ENCODE data around the gene CHTF18. TPM values are rescaled to one million over a fixed set of nuclear protein-coding genes. Genes with fewer than 3 reads are reported as not detected.

The CHTF18 gene
- total RNA-seq, 4 donors from 2014 or later: 5.0 to 17.8 (median 7.3) TPM

GRCh38 chr16:799948-800833 is 11.8 kb downstream of the CHTF18 start, which contains the start of gene GNG13:
Gene GNG13, minus strand, starts transcription at chr16:800734. Its CDS starts 1,657 bp downstream, at chr16:799077.
- Histone ChIP-seq H3K27ac (no peak within 1 kb of the TSS), H3K36me3 (no peaks in the 10 kb centered on the region), H3K9me3 (no peaks in the 10 kb centered on the region), H3K4me3 (no peak within 1 kb of the TSS), H3K4me1 (peaks cover 0 to 20% (median 0%) of the 10 kb centered on the region in 3 donors), H3K27me3 (peaks cover 10 to 90% (median 23%) of the 10 kb centered on the region in 4 donors)
- TF ChIP-seq POLR2A (IDR thresholded peaks at IDR 0.05) (no peak), CTCF (IDR thresholded peaks at IDR 0.05) (no peak)
- intact Hi-C loops (cut with DNase I): no loop called here
- DNase-seq: no peak
- 2% methylated on average over 7 of the region's 57 CpGs; no CpG with 5 or more reads in 1 of the 2 donors for WGBS, 2 donors

GRCh38 chr16:800834-801511 is 12.6 kb downstream of the CHTF18 start:
- no peak for TF ChIP-seq CTCF (IDR thresholded peaks at IDR 0.05)
- no peak for TF ChIP-seq POLR2A (IDR thresholded peaks at IDR 0.05)
- DNase-seq: no peak
- Histone ChIP-seq H3K4me3 (no peak overlapping the region), H3K9me3 (no peaks in the 10 kb centered on the region), H3K27me3 (peaks cover 10 to 94% (median 23%) of the 10 kb centered on the region in 4 donors), H3K36me3 (no peaks in the 10 kb centered on the region), H3K4me1 (peaks cover 0 to 16% (median 0%) of the 10 kb centered on the region in 3 donors), H3K27ac (no peak overlapping the region)
- no CpG with 5 or more reads among the region's 17 CpGs for WGBS, 2 donors
- intact Hi-C loops (cut with DNase I): no loop called here

GRCh38 chr16:801584-802363 is 13.4 kb downstream of the CHTF18 start:
- TF ChIP-seq CTCF (IDR thresholded peaks at IDR 0.05): no peak
- TF ChIP-seq POLR2A (IDR thresholded peaks at IDR 0.05): no peak
- H3K4me3 ChIP-seq: no peak overlapping the region
- H3K9me3 ChIP-seq: no peaks in the 10 kb centered on the region
- intact Hi-C loops (cut with DNase I): no loop called here
- H3K4me1 ChIP-seq: peaks cover 0 to 21% (median 0%) of the 10 kb centered on the region in 3 donors
- no peak for DNase-seq
- 20% methylated on average over 1 of the region's 22 CpGs; no CpG with 5 or more reads in 1 of the 2 donors for WGBS, 2 donors
- H3K27ac ChIP-seq: no peak overlapping the region
- H3K27me3 ChIP-seq: peaks cover 10 to 88% (median 23%) of the 10 kb centered on the region in 4 donors
- H3K36me3 ChIP-seq: no peaks in the 10 kb centered on the region

- 67% methylated on average over 1 of the region's 7 CpGs; no CpG with 5 or more reads in 1 of the 2 donors for WGBS, 2 donors
- Histone ChIP-seq H3K36me3 (no peaks in the 10 kb centered on the region), H3K9me3 (no peaks in the 10 kb centered on the region), H3K27me3 (peaks cover 10 to 81% (median 23%) of the 10 kb centered on the region in 4 donors), H3K4me3 (no peak overlapping the region), H3K4me1 (peaks cover 0 to 25% (median 0%) of the 10 kb centered on the region in 3 donors), H3K27ac (no peak overlapping the region)
- TF ChIP-seq CTCF (IDR thresholded peaks at IDR 0.05): no peak
- TF ChIP-seq POLR2A (IDR thresholded peaks at IDR 0.05): no peak
- intact Hi-C loops (cut with DNase I): no loop called here
- no peak for DNase-seq
These were observed 14.0 kb downstream of the CHTF18 start for GRCh38 chr16:802461-802860.

Measured in esophagus squamous epithelium (tissue), 5 donors.